22Rv1 (cell line): ENCODE data around the gene SPNS3.

Source experiments
- H3K27ac ChIP-seq: fragments of 450-650 bp; 2 replicates; pipeline ENCODE4 v1.5.1; 2017
- CTCF ChIP-seq: fragments of 450-650 bp; IDR thresholded peaks from 2 replicates; pipeline ENCODE4 v1.5.1; 2017; ENCODE audit warnings: mild to moderate bottlenecking
- ZFX ChIP-seq: fragments of 450-650 bp; IDR thresholded peaks from 2 replicates; pipeline ENCODE4 v1.6.1; 2017; ENCODE audit warnings: antibody characterized with exemption, borderline replicate concordance

The SPNS3 gene

GRCh38 chr17:4426499-4427208 lies 7.1 kb upstream of the SPNS3 start:
- no peak for TF ChIP-seq ZFX
- TF ChIP-seq CTCF, result no peak
- H3K27ac ChIP-seq, result no peak overlapping the region

GRCh38 chr17:4427505-4427904 lies 6.2 kb upstream of the SPNS3 start:
- no peak for TF ChIP-seq CTCF
- TF ChIP-seq ZFX, result no peak
- H3K27ac ChIP-seq, result no peak overlapping the region

GRCh38 chr17:4436381-4436780 lies 2.6 kb downstream of the SPNS3 start:
- TF ChIP-seq CTCF, result no peak
- TF ChIP-seq ZFX, result no peak
- H3K27ac ChIP-seq, result no peak overlapping the region

- H3K27ac ChIP-seq, result no peak overlapping the region
- TF ChIP-seq ZFX, result no peak
- TF ChIP-seq CTCF, result no peak
Measured at GRCh38 chr17:4436846-4437245, 3.1 kb downstream of the SPNS3 start.

GRCh38 chr17:4438162-4438944 lies 4.6 kb downstream of the SPNS3 start:
- H3K27ac ChIP-seq, result no peak overlapping the region
- no peak for TF ChIP-seq ZFX
- TF ChIP-seq CTCF, result no peak

- no peak for TF ChIP-seq CTCF
- TF ChIP-seq ZFX, result no peak
- H3K27ac ChIP-seq, result no peak overlapping the region
Measured at GRCh38 chr17:4440021-4440420, 6.3 kb downstream of the SPNS3 start.
